Measurements from ENCODE around the gene HIF3A.
"Not testable (repeated sequence)": the region's sequence is repeated elsewhere in the genome, so short reads cannot be mapped to it uniquely, and the experiment has no call there.

Gene HIF3A

GRCh38 chr19:46296722-46297461 is at the start of gene HIF3A:
Gene HIF3A, plus strand, starts transcription at chr19:46297042. Its CDS starts 35 bp downstream, at chr19:46297077.
- no peak for DNase-seq (ENCODE audit: insufficient read length, low spot score)
- no peak for TF ChIP-seq POLR2A (IDR thresholded peaks at IDR 0.05; ENCODE audit: low read depth, low read length)
- FAIRE-seq: no peak

DNA sequence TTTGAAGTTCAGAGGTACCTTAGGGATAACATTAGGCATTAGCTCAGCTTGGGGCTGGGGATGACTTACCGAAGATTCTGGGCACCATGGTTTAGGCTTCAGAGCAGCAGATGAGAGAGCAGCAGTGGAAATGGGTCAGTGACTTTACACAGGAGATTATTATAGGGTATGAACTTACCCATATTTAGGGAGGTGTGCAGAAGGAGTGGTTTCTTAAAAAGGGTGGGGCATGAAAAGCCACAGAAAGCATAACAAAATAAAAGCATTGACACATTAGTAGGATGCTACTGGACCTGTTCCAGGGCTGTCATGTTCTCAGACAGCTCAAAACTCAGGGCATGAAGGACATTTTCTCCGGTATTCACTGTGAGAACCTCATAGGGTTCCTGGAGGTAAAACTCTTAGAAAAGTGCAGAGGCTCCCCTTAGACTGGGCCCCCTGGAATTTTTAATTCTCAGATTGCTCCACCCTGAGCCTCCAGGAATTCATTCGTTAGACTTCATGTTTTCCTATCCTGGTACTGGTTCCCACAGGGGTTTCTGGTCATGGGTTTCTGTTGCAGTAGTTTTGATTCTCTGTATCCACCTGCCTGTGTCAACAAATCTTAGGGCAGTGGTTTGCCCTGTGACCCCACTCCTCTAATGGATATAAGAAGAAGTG is 46.6 kb upstream of the HIF3A start:
- FAIRE-seq (no peak), DNase-seq (ENCODE audit: insufficient read length, low spot score) (no peak)
- no peak for TF ChIP-seq POLR2A (IDR thresholded peaks at IDR 0.05; ENCODE audit: low read depth, low read length)

- DNase-seq (ENCODE audit: insufficient read length, low spot score) (no peak), FAIRE-seq (no peak)
- no peak for TF ChIP-seq POLR2A (IDR thresholded peaks at IDR 0.05; ENCODE audit: low read depth, low read length)
Measured at GRCh38 chr19:46251416-46251815, 45.4 kb upstream of the HIF3A start.

- FAIRE-seq: no peak
- no peak for DNase-seq (ENCODE audit: insufficient read length, low spot score)
- no peak for TF ChIP-seq POLR2A (IDR thresholded peaks at IDR 0.05; ENCODE audit: low read depth, low read length)
Measured at GRCh38 chr19:46254776-46255175, 42.1 kb upstream of the HIF3A start.

GRCh38 chr19:46256855-46257254 is 40.0 kb upstream of the HIF3A start:
- TF ChIP-seq POLR2A (IDR thresholded peaks at IDR 0.05; ENCODE audit: low read depth, low read length): no peak
- FAIRE-seq: no peak
- DNase-seq (ENCODE audit: insufficient read length, low spot score): no peak

- DNase-seq (ENCODE audit: insufficient read length, low spot score); FAIRE-seq: not testable (repeated sequence)
Measured at GRCh38 chr19:46261501-46261900, 35.3 kb upstream of the HIF3A start.

DNA sequence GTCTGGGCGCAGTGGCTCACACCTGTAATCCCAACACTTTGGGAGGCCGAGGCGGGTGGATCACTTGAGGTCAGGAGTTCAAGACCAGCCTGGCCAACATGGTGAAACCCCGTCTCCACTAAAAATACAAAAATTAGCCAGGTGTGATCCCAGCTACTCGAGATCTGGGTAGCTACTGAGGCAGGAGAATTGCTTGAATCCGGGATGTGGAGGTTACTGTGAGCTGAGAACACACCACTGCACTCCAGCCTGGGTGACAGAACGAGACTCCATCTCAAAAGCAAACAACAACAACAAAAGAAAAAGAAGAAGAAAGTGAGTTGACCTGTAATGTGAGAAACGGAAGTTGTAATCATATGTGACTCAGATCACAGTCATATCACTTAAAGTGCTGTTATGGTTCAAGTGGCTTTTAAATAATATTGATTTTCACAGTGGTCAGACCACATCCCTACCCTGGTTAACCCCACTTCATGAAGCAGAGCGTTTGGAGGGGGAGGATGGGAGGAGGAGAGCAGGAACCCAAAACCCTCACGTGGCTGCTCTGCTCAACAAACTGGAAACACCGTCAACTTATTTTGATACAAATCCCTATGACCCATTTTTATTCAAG is 34.1 kb upstream of the HIF3A start:
- FAIRE-seq: not testable (repeated sequence)
- DNase-seq (ENCODE audit: insufficient read length, low spot score): peak; percentile 21

- DNase-seq (ENCODE audit: insufficient read length, low spot score); FAIRE-seq: not testable (repeated sequence)
Measured at GRCh38 chr19:46264801-46265200, 32.0 kb upstream of the HIF3A start.

DNA sequence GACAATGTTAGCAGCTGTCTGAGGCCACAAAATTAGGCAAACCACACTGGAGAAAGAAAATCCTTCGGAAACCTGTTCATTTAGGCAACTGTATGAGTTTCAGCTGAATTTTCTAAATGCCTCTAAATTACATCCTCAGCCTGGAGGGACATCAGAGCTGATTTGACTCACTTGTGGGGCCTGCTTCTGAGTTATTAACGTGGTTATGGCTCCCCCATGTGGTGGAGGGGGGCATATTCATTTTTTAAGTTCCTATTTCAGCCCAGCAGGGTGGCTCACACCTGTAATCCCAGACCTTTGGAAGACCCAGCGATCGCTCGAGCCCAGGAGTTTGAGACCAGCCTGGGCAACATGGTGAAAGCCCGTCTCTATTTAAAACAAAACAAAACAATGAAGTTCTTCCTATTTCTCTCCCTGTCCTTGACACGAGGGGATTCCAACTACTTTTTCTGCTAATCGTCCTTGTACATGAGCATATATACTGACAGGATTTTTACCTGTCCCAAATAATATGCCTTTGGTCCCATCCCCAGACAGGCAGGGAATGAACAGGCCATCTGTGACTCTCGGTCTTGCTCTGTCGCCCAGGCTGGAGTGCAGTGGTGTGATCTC is 31.5 kb upstream of the HIF3A start:
- FAIRE-seq: no peak
- no peak for TF ChIP-seq POLR2A (IDR thresholded peaks at IDR 0.05; ENCODE audit: low read depth, low read length)
- DNase-seq (ENCODE audit: insufficient read length, low spot score): peak; percentile 35

DNA sequence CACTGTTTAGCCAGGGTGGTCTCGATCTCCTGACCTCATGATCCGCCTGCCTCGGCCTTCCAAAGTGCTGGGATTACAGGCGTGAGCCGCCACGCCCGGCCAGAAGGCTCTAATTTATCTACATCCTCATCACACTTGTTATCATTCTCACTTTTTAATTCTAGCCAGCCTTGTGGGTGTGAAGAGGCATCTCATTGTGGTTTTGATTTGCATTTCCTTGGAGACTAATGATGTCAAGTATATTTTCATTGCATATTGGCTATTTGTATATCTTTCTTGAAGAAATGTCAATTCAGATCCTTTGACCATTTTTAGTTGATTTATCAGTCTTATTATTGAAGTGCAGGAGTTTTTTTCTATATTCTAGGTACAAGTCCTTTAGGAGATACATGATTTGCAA is 27.7 kb upstream of the HIF3A start:
- DNase-seq (ENCODE audit: insufficient read length, low spot score) (no peak), FAIRE-seq (no peak)
- no peak for TF ChIP-seq POLR2A (IDR thresholded peaks at IDR 0.05; ENCODE audit: low read depth, low read length)

DNA sequence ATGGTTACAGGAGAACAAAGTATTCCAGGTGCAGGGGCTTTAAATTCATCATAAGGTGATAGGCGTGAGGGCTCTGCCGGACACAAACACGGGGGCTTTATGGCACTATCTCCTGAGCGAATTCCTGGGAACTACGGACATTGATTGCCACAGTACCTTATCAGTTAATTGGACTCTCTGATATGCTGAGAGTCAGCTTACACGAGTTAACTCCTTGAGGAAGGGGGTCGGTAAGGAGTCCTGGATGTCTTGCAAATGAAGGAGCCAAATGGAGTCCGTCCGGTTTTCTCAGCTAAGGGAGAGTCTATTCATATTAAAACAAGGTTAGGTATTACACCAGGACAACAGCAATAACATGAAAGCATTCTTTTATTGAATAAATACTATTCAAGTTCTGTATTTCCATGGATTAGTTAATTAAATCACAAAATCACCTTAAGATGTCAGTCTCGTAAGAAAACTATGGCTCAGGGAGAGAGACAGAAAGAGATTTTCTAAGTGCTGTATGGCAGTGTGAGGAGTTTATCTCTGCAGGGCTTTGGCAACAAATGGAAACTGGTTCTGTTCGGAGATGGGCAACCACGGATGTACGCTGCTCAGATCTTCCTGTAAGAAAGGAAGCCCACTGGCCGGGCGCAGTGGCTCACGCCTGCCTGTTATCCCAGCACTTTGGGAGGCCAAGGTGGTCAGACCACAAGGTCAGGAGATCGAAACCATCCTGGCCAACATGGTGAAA is 26.2 kb upstream of the HIF3A start:
- TF ChIP-seq POLR2A (IDR thresholded peaks at IDR 0.05; ENCODE audit: low read depth, low read length): no peak
- FAIRE-seq (no peak), DNase-seq (ENCODE audit: insufficient read length, low spot score) (no peak)

- TF ChIP-seq POLR2A (IDR thresholded peaks at IDR 0.05; ENCODE audit: low read depth, low read length): no peak
- DNase-seq (ENCODE audit: insufficient read length, low spot score) (peak; percentile 23), FAIRE-seq (no peak)
Measured at GRCh38 chr19:46271481-46272197, 25.2 kb upstream of the HIF3A start.

- not testable (repeated sequence) for FAIRE-seq; DNase-seq (ENCODE audit: insufficient read length, low spot score)
Measured at GRCh38 chr19:46273931-46274330, 22.9 kb upstream of the HIF3A start.

Measured in H54 (cell line).